ENCODE results near the gene RNF187.

DNA sequence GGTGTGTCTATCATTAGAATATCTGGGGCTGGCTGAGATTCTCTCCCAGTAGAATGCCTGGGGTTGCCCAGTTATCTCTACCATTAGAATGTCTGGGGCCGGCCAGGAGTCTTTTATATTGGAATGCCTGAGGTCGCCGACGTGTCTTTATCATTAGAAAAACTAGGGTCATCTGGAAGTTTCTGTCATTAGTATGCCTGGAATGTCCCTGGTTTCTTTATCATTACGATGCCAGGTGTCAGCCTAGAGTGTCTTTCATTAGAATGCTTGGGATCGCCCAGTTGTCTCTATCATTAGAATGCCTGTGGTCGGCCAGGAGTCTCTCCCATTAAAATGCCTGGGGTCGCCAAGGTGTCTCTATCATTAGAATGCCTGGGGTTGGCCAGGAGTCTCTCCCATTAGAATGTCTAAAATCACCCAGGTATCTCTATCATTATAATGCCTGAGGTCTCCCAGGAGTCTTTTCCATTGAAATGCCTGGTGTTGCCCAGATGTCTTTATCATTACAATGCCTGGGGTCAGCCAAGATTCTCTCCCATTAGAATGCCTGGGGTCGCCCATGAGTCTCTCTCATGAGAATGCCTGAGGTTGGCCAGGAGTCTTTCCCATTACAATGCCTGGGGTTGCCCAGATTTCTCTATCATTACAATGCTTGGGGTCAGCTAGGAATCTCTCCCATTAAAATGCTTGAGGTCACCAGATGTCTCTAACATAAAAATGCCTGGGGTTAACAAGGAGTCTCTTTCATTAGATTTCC, 53.2 kb downstream of the RNF187 start:
- no peak for TF ChIP-seq POLR2AphosphoS5 (IDR thresholded peaks at IDR 0.05; ENCODE audit: low read depth, low read length)
- TF ChIP-seq, protein P1, sequence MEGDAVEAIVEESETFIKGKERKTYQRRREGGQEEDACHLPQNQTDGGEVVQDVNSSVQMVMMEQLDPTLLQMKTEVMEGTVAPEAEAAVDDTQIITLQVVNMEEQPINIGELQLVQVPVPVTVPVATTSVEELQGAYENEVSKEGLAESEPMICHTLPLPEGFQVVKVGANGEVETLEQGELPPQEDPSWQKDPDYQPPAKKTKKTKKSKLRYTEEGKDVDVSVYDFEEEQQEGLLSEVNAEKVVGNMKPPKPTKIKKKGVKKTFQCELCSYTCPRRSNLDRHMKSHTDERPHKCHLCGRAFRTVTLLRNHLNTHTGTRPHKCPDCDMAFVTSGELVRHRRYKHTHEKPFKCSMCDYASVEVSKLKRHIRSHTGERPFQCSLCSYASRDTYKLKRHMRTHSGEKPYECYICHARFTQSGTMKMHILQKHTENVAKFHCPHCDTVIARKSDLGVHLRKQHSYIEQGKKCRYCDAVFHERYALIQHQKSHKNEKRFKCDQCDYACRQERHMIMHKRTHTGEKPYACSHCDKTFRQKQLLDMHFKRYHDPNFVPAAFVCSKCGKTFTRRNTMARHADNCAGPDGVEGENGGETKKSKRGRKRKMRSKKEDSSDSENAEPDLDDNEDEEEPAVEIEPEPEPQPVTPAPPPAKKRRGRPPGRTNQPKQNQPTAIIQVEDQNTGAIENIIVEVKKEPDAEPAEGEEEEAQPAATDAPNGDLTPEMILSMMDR (IDR thresholded peaks at IDR 0.05): no peak
- TF ChIP-seq, protein P2, sequence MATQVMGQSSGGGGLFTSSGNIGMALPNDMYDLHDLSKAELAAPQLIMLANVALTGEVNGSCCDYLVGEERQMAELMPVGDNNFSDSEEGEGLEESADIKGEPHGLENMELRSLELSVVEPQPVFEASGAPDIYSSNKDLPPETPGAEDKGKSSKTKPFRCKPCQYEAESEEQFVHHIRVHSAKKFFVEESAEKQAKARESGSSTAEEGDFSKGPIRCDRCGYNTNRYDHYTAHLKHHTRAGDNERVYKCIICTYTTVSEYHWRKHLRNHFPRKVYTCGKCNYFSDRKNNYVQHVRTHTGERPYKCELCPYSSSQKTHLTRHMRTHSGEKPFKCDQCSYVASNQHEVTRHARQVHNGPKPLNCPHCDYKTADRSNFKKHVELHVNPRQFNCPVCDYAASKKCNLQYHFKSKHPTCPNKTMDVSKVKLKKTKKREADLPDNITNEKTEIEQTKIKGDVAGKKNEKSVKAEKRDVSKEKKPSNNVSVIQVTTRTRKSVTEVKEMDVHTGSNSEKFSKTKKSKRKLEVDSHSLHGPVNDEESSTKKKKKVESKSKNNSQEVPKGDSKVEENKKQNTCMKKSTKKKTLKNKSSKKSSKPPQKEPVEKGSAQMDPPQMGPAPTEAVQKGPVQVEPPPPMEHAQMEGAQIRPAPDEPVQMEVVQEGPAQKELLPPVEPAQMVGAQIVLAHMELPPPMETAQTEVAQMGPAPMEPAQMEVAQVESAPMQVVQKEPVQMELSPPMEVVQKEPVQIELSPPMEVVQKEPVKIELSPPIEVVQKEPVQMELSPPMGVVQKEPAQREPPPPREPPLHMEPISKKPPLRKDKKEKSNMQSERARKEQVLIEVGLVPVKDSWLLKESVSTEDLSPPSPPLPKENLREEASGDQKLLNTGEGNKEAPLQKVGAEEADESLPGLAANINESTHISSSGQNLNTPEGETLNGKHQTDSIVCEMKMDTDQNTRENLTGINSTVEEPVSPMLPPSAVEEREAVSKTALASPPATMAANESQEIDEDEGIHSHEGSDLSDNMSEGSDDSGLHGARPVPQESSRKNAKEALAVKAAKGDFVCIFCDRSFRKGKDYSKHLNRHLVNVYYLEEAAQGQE (IDR thresholded peaks at IDR 0.05; ENCODE audit: insufficient read depth in 1 of 2, low read depth in 2 of 2, low read length in 1 of 2): no peak

All from Panc1 (cell line).